Ectodermal cell (in vitro differentiated cells): ENCODE measurements around the gene DNASE1L2.
"Not testable (repeated sequence)": the region's sequence is repeated elsewhere in the genome, so short reads cannot be mapped to it uniquely, and the experiment has no call there.

Experiments
- H3K27ac ChIP-seq: 2 replicates; pipeline ENCODE4 v1.7.0; 2013; ENCODE audit warnings: mild to moderate bottlenecking, low read depth, low read length; ENCODE audit not compliant: insufficient read depth, poor library complexity, severe bottlenecking
- H3K27me3 ChIP-seq: 2 replicates; pipeline ENCODE4 v1.7.0; 2013; ENCODE audit warnings: mild to moderate bottlenecking, low read length; ENCODE audit not compliant: insufficient read depth, control insufficient read depth, poor library complexity, severe bottlenecking
- H3K36me3 ChIP-seq: one replicate; pipeline ENCODE4 v1.7.0; 2013; ENCODE audit warnings: low read length; ENCODE audit not compliant: control insufficient read depth, insufficient read depth
- H3K4me1 ChIP-seq: one replicate; pipeline ENCODE4 v1.7.0; 2013; ENCODE audit warnings: low read length; ENCODE audit not compliant: control insufficient read depth, insufficient read depth
- H3K4me3 ChIP-seq: 2 replicates; pipeline ENCODE4 v1.7.0; 2013; ENCODE audit warnings: low read depth, low read length, control low read depth; ENCODE audit not compliant: insufficient read depth
- H3K9me3 ChIP-seq: 2 replicates; pipeline ENCODE4 v1.7.0; 2013; ENCODE audit warnings: mild to moderate bottlenecking, low read length, moderate library complexity; ENCODE audit not compliant: control insufficient read depth
- WGBS, 2 experiments: methylation state at CpG; one replicate each; pipeline ENCODE4 v1.1.7; 2013; ENCODE audit warnings: missing lambda C conversion rate in 2 of 2; 5-methylcytosine and 5-hydroxymethylcytosine counted together

DNASE1L2 gene

GRCh38 chr16:2251296-2252111 lies 15.3 kb downstream of the DNASE1L2 start, which contains the start of gene ECI1:
Gene ECI1, minus strand, starts transcription at chr16:2251587. Its CDS starts 21 bp downstream, at chr16:2251566.
- H3K27me3 ChIP-seq, result no peaks in the 10 kb centered on the region
- WGBS, 2 experiments, result 4% methylated on average over 88 of the region's 88 CpGs
- H3K27ac ChIP-seq, result peak within 1 kb of the TSS; percentile 94
- H3K4me1 ChIP-seq, result peaks cover 7% of the 10 kb centered on the region
- peaks cover 37% of the 10 kb centered on the region for H3K36me3 ChIP-seq
- peak within 1 kb of the TSS; percentile 67 for H3K4me3 ChIP-seq
- no peaks in the 10 kb centered on the region for H3K9me3 ChIP-seq

- no peak overlapping the region for H3K4me3 ChIP-seq
- peaks cover 39% of the 10 kb centered on the region for H3K36me3 ChIP-seq
- peaks cover 7% of the 10 kb centered on the region for H3K4me1 ChIP-seq
- H3K27me3 ChIP-seq, result no peaks in the 10 kb centered on the region
- 93 to 96% methylated on average over 6 to 7 of the region's 7 CpGs for WGBS, 2 experiments
- H3K9me3 ChIP-seq, result no peaks in the 10 kb centered on the region
- no peak overlapping the region for H3K27ac ChIP-seq
Measured at GRCh38 chr16:2252806-2253148, 16.5 kb downstream of the DNASE1L2 start.

GRCh38 chr16:2253293-2253692 lies 17.0 kb downstream of the DNASE1L2 start:
- no peaks in the 10 kb centered on the region for H3K27me3 ChIP-seq
- H3K4me3 ChIP-seq, result no peak overlapping the region
- peaks cover 7% of the 10 kb centered on the region for H3K4me1 ChIP-seq
- no peaks in the 10 kb centered on the region for H3K9me3 ChIP-seq
- H3K36me3 ChIP-seq, result peaks cover 42% of the 10 kb centered on the region
- 96% methylated on average over 11 of the region's 11 CpGs for WGBS, 2 experiments
- no peak overlapping the region for H3K27ac ChIP-seq

- Histone ChIP-seq H3K4me1 (peaks cover 7% of the 10 kb centered on the region), H3K36me3 (peaks cover 69% of the 10 kb centered on the region), H3K4me3 (no peak overlapping the region), H3K27ac (no peak overlapping the region), H3K27me3 (no peaks in the 10 kb centered on the region), H3K9me3 (no peaks in the 10 kb centered on the region)
- WGBS, 2 experiments, result 93 to 95% methylated on average over 12 of the region's 12 CpGs
Measured at GRCh38 chr16:2256531-2257140, 20.4 kb downstream of the DNASE1L2 start.

- H3K9me3 ChIP-seq, result no peaks in the 10 kb centered on the region
- H3K4me1 ChIP-seq, result no peaks in the 10 kb centered on the region
- H3K27ac ChIP-seq, result no peak overlapping the region
- no peaks in the 10 kb centered on the region for H3K27me3 ChIP-seq
- peaks cover 78% of the 10 kb centered on the region for H3K36me3 ChIP-seq
- WGBS, 2 experiments, result 91 to 97% methylated on average over 5 to 6 of the region's 6 CpGs
- no peak overlapping the region for H3K4me3 ChIP-seq
Measured at GRCh38 chr16:2257726-2258125, 21.5 kb downstream of the DNASE1L2 start.

- not testable (repeated sequence) for H3K27ac ChIP-seq, H3K9me3 ChIP-seq, H3K4me1 ChIP-seq, H3K27me3 ChIP-seq, H3K4me3 ChIP-seq
- peaks cover 77% of the 10 kb centered on the region for H3K36me3 ChIP-seq
- 94 to 95% methylated on average over 7 of the region's 7 CpGs for WGBS, 2 experiments
Measured at GRCh38 chr16:2258530-2258929, 22.3 kb downstream of the DNASE1L2 start.

GRCh38 chr16:2260250-2260649 lies 24.0 kb downstream of the DNASE1L2 start:
- no peaks in the 10 kb centered on the region for H3K27me3 ChIP-seq
- no peaks in the 10 kb centered on the region for H3K4me1 ChIP-seq
- no peak overlapping the region for H3K4me3 ChIP-seq
- WGBS, 2 experiments, result 96 to 97% methylated on average over 8 of the region's 8 CpGs
- no peak overlapping the region for H3K27ac ChIP-seq
- peaks cover 66% of the 10 kb centered on the region for H3K36me3 ChIP-seq
- no peaks in the 10 kb centered on the region for H3K9me3 ChIP-seq

- WGBS, 2 experiments, result 94 to 96% methylated on average over 14 of the region's 14 CpGs
Measured at GRCh38 chr16:2263026-2263425, 26.8 kb downstream of the DNASE1L2 start.

GRCh38 chr16:2266887-2267286 lies 30.6 kb downstream of the DNASE1L2 start:
- WGBS, 2 experiments, result 0 to 4% methylated on average over 7 to 8 of the region's 12 CpGs
- H3K4me3 ChIP-seq, result peak overlapping the region; percentile 73
- peaks cover 18% of the 10 kb centered on the region for H3K36me3 ChIP-seq
- H3K27ac ChIP-seq, H3K27me3 ChIP-seq, H3K9me3 ChIP-seq: not testable (repeated sequence)
- peaks cover 15% of the 10 kb centered on the region for H3K4me1 ChIP-seq

More at GRCh38 chr16:2263026-2263425, 26.8 kb downstream of the DNASE1L2 start:
- not testable (repeated sequence) for H3K4me1 ChIP-seq, H3K9me3 ChIP-seq, H3K27ac ChIP-seq, H3K27me3 ChIP-seq, H3K4me3 ChIP-seq
- peaks cover 47% of the 10 kb centered on the region for H3K36me3 ChIP-seq

GRCh38 chr16:2267505-2267912 lies 31.3 kb downstream of the DNASE1L2 start:
- peaks cover 15% of the 10 kb centered on the region for H3K4me1 ChIP-seq
- not testable (repeated sequence) for H3K9me3 ChIP-seq, H3K27me3 ChIP-seq
- 0% methylated on average over 54 of the region's 54 CpGs for WGBS, 2 experiments
- H3K36me3 ChIP-seq, result peaks cover 11% of the 10 kb centered on the region
- H3K27ac ChIP-seq, result peak overlapping the region; percentile 99
- peak overlapping the region; percentile 73 for H3K4me3 ChIP-seq
